HepG2 (cell line): ENCODE measurements around the gene EIF4G3. TPM values are rescaled to one million over a fixed set of nuclear protein-coding genes. Genes with fewer than 3 reads are reported as not detected.
A peak's percentile ranks its signal among the peaks of the same experiment; 100 is the strongest.

Source experiments
- CHD4 ChIP-seq: fragments of 200-600 bp; sonication (generic); IDR thresholded peaks from 2 replicates; pipeline ENCODE4 v1.7.0; 2017; ENCODE audit warnings: mild to moderate bottlenecking, low read length, borderline replicate concordance
- HDAC1 ChIP-seq: sonication (generic); formaldehyde crosslinking; IDR thresholded peaks from 2 replicates; pipeline ENCODE4 v1.5.1; 2020; ENCODE audit warnings: mild to moderate bottlenecking, missing genetic modification reagents
- KLF16 ChIP-seq, 2 experiments: sonication (generic) in 1 of 2; formaldehyde crosslinking in 1 of 2; IDR thresholded peaks; 2 replicates each; pipeline versions ENCODE4 v1.6.1 to v1.8.0; 2016 to 2023; ENCODE audit warnings: missing genetic modification reagents in 2 of 2, missing compliant biosample characterization in 1 of 2
- NR2F1 ChIP-seq, 2 experiments: fragments of 450-650 bp in 1 of 2; formaldehyde crosslinking in 1 of 2; IDR thresholded peaks; 2 replicates each; pipeline versions ENCODE4 v1.5.0 to v1.6.1; 2016 to 2020; ENCODE audit warnings: mild to moderate bottlenecking in 1 of 2, missing compliant biosample characterization in 1 of 2, missing genetic modification reagents in 1 of 2, moderate library complexity in 1 of 2
- RFXAP ChIP-seq: sonication (generic); formaldehyde crosslinking; IDR thresholded peaks from 2 replicates; pipeline ENCODE4 v1.4.0; 2020; ENCODE audit warnings: missing genetic modification reagents, borderline replicate concordance
- SMAD3 ChIP-seq: sonication (generic); formaldehyde crosslinking; IDR thresholded peaks from 2 replicates; pipeline ENCODE4 v1.4.0; 2020; ENCODE audit warnings: missing genetic modification reagents
- YY1 ChIP-seq: IDR thresholded peaks from 2 replicates; pipeline ENCODE4 v1.6.1; 2011; ENCODE audit warnings: low read length, low read depth, moderate library complexity, mild to moderate bottlenecking; ENCODE audit not compliant: insufficient read depth, insufficient replicate concordance
- ZBTB42 ChIP-seq: sonication (generic); formaldehyde crosslinking; IDR thresholded peaks from 2 replicates; pipeline ENCODE4 v1.5.0; 2020; ENCODE audit warnings: mild to moderate bottlenecking, missing genetic modification reagents
- ZKSCAN5 ChIP-seq: sonication (generic); formaldehyde crosslinking; IDR thresholded peaks from 2 replicates; pipeline ENCODE4 v1.5.1; 2020; ENCODE audit warnings: mild to moderate bottlenecking, missing genetic modification reagents
- ZKSCAN8 ChIP-seq: IDR thresholded peaks from 2 replicates; pipeline ENCODE4 v1.6.1; 2016; ENCODE audit warnings: borderline replicate concordance, missing genetic modification reagents, missing compliant biosample characterization
- ZNF224 ChIP-seq: sonication (generic); formaldehyde crosslinking; IDR thresholded peaks from 2 replicates; pipeline ENCODE4 v1.5.0; 2020; ENCODE audit warnings: mild to moderate bottlenecking, missing genetic modification reagents
- ZNF296 ChIP-seq: sonication (generic); formaldehyde crosslinking; conservative IDR thresholded peaks from 2 replicates; pipeline ENCODE4 v1.5.0; 2020; ENCODE audit warnings: mild to moderate bottlenecking, missing genetic modification reagents
- ZNF3 ChIP-seq: IDR thresholded peaks from 2 replicates; pipeline ENCODE4 v1.7.0; 2017; ENCODE audit warnings: inconsistent platforms
- ZNF773 ChIP-seq: sonication (generic); formaldehyde crosslinking; IDR thresholded peaks from 2 replicates; pipeline ENCODE4 v1.4.0; 2020; ENCODE audit warnings: missing genetic modification reagents, borderline replicate concordance
- ZNF850 ChIP-seq: sonication (generic); formaldehyde crosslinking; conservative IDR thresholded peaks from 2 replicates; pipeline ENCODE4 v1.9.0; 2021; ENCODE audit warnings: mild to moderate bottlenecking, missing genetic modification reagents
- polyA plus RNA-seq, 8 experiments: library from polyadenylated mRNA; depleted of rRNA in 3 of 8; stranded (reverse) in 7 of 8; unstranded in 1 of 8; fragments of >200 nt; fragmentation: Illumina TruSeq in 4 of 8; extraction: Trizol in 4 of 8; gene quantifications; 2 replicates each; pipeline versions ENCODE4 v1.2.1 to v1.2.3, GENCODE V29; 2011 to 2016; ENCODE audit warnings: low read depth in 4 of 8, missing spikeins in 1 of 8, mixed read lengths in 1 of 8; ENCODE audit not compliant: insufficient read depth in 1 of 8
- total RNA-seq, 5 experiments: library from RNA; depleted of rRNA; stranded (reverse); fragments of >200 nt; fragmentation: Illumina TruSeq; extraction: Trizol; gene quantifications; 2 replicates each; pipeline ENCODE4 v1.2.3, GENCODE V29; 2016; ENCODE audit warnings: low read depth in 1 of 5
- TF ChIP-seq, protein P1 (sequence below): sonication (generic); formaldehyde crosslinking; IDR thresholded peaks from 2 replicates; pipeline ENCODE4 v1.8.1; 2022; ENCODE audit warnings: mild to moderate bottlenecking, missing genetic modification reagents
- TF ChIP-seq, protein P2 (sequence below): IDR thresholded peaks from 2 replicates; pipeline ENCODE4 v1.6.1; 2016; ENCODE audit warnings: low read depth
- TF ChIP-seq, protein P3 (sequence below): sonication (generic); formaldehyde crosslinking; IDR thresholded peaks from 2 replicates; pipeline ENCODE4 v1.8.0; 2022; ENCODE audit warnings: low read depth, missing genetic modification reagents
- TF ChIP-seq, protein P4 (sequence below): sonication (generic); formaldehyde crosslinking; IDR thresholded peaks from 2 replicates; pipeline ENCODE4 v1.4.0; 2020; ENCODE audit warnings: missing genetic modification reagents, borderline replicate concordance
- TF ChIP-seq, protein P5 (sequence below): sonication (generic); formaldehyde crosslinking; IDR thresholded peaks from 2 replicates; pipeline ENCODE4 v1.5.0; 2020; ENCODE audit warnings: missing genetic modification reagents

Gene EIF4G3
- total and polyA plus RNA-seq, 2 of the 13 experiments (the other 11 are each of a cell fraction or from before 2014, with no cell fraction given) = 22.2 to 27.6 TPM

DNA sequence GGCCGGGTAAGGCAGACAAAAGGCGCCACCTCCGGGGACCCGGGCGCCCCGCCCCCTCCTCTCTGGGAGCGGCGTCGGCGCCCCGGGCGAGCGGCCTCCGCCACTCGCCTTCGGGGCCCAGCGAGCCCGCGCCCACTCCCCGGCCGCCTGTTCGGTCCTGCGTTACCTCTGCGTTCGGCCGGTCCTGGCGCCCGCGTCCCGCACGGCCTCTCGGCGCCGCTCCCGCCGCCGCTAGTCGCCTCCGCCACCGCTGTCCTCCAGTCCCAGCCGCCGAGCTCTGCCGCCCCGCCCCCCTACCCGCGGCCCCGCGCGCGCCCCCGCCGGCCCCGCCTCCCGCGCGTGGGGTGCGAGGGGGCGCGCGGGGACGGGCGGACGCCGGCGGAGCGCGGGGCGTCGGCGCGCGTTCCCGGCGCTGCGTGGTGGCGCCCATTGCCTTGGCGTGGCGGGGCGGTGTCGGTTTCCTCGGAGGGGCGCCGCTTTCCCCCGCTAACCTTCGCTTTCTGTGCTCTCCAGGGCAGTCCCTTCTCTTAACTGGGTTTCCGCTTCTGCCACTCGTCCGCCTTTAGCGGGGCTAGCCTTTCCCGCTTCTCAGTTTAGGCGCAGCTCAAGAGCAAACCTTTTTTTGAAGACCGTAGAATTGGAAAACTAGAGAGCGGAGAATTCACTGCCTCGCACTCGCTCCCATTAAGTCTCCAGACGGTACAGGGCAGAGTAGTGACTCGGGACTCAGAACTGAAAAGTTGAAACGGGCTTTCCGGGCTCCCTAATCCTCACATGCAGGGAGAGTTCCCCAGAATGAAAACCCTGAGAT lies 389.5 kb downstream of the EIF4G3 start, which contains the start of gene HP1BP3 (continued):
- TF ChIP-seq RFXAP (CRISPR knock-in tag) = no peak
- no peak for TF ChIP-seq ZKSCAN5
- 0 out of 4 replicates have a peak, but pooled peaks of 1 of the 2 experiments have one; percentile 14 for TF ChIP-seq KLF16 (CRISPR knock-in tag; IDR thresholded peaks at IDR 0.05)
- TF ChIP-seq, protein P1, sequence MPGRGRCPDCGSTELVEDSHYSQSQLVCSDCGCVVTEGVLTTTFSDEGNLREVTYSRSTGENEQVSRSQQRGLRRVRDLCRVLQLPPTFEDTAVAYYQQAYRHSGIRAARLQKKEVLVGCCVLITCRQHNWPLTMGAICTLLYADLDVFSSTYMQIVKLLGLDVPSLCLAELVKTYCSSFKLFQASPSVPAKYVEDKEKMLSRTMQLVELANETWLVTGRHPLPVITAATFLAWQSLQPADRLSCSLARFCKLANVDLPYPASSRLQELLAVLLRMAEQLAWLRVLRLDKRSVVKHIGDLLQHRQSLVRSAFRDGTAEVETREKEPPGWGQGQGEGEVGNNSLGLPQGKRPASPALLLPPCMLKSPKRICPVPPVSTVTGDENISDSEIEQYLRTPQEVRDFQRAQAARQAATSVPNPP (CRISPR knock-in tag) = no peak
- peak; percentile 65; the same call in 1 of the 2 replicates for TF ChIP-seq ZNF773 (CRISPR knock-in tag)
- peak; percentile 66 for TF ChIP-seq YY1
- TF ChIP-seq ZNF850 (CRISPR knock-in tag) = 0 out of 2 replicates have a peak, but pooled peaks have one; percentile 19
- TF ChIP-seq SMAD3 (CRISPR knock-in tag) = no peak
- TF ChIP-seq, protein P2, sequence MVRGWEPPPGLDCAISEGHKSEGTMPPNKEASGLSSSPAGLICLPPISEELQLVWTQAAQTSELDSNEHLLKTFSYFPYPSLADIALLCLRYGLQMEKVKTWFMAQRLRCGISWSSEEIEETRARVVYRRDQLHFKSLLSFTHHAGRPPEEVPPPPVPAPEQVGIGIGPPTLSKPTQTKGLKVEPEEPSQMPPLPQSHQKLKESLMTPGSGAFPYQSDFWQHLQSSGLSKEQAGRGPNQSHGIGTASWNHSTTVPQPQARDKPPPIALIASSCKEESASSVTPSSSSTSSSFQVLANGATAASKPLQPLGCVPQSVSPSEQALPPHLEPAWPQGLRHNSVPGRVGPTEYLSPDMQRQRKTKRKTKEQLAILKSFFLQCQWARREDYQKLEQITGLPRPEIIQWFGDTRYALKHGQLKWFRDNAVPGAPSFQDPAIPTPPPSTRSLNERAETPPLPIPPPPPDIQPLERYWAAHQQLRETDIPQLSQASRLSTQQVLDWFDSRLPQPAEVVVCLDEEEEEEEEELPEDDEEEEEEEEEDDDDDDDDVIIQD (CRISPR knock-in tag) = no peak
- TF ChIP-seq NR2F1 (CRISPR knock-in tag; IDR thresholded peaks at IDR 0.05) = peak in 1 of 2 experiments; percentile 22; a peak in 1 of 4 replicates
- TF ChIP-seq ZNF3 (CRISPR knock-in tag) = no peak
- TF ChIP-seq CHD4 = no peak
- TF ChIP-seq, protein P3, sequence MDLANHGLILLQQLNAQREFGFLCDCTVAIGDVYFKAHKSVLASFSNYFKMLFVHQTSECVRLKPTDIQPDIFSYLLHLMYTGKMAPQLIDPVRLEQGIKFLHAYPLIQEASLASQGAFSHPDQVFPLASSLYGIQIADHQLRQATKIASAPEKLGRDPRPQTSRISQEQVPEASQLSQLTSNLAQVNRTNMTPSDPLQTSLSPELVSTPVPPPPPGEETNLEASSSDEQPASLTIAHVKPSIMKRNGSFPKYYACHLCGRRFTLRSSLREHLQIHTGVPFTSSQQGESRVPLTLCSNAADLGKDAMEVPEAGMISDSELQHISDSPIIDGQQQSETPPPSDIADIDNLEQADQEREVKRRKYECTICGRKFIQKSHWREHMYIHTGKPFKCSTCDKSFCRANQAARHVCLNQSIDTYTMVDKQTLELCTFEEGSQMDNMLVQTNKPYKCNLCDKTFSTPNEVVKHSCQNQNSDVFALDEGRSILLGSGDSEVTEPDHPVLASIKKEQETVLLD (CRISPR knock-in tag) = peak; percentile 61
- peak; percentile 73; the same call in 1 of the 2 replicates for TF ChIP-seq ZNF224 (CRISPR knock-in tag)
- TF ChIP-seq ZBTB42 (CRISPR knock-in tag) = no peak
- TF ChIP-seq, protein P4, sequence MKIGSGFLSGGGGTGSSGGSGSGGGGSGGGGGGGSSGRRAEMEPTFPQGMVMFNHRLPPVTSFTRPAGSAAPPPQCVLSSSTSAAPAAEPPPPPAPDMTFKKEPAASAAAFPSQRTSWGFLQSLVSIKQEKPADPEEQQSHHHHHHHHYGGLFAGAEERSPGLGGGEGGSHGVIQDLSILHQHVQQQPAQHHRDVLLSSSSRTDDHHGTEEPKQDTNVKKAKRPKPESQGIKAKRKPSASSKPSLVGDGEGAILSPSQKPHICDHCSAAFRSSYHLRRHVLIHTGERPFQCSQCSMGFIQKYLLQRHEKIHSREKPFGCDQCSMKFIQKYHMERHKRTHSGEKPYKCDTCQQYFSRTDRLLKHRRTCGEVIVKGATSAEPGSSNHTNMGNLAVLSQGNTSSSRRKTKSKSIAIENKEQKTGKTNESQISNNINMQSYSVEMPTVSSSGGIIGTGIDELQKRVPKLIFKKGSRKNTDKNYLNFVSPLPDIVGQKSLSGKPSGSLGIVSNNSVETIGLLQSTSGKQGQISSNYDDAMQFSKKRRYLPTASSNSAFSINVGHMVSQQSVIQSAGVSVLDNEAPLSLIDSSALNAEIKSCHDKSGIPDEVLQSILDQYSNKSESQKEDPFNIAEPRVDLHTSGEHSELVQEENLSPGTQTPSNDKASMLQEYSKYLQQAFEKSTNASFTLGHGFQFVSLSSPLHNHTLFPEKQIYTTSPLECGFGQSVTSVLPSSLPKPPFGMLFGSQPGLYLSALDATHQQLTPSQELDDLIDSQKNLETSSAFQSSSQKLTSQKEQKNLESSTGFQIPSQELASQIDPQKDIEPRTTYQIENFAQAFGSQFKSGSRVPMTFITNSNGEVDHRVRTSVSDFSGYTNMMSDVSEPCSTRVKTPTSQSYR (CRISPR knock-in tag) = no peak; the same call in 1 of the 2 replicates
- TF ChIP-seq ZKSCAN8 (CRISPR knock-in tag) = no peak
- TF ChIP-seq, protein P5, sequence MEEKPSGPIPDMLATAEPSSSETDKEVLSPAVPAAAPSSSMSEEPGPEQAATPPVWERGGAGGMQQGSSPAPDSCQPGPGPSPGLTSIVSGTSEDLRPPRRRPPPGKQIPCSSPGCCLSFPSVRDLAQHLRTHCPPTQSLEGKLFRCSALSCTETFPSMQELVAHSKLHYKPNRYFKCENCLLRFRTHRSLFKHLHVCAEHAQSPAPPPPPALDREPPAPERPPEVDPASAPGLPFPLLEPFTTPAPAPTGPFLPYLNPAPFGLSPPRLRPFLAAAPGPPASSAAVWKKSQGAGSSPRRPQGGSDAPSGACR = 0 out of 2 replicates have a peak, but pooled peaks have one; percentile 67
- peak; percentile 57 for TF ChIP-seq HDAC1
- TF ChIP-seq ZNF296 (CRISPR knock-in tag) = no peak
